Measurements from ENCODE around the gene PLLP. TPM values are rescaled to one million over a fixed set of nuclear protein-coding genes. Genes with fewer than 3 reads are reported as not detected.
A peak's percentile ranks its signal among the peaks of the same experiment; 100 is the strongest.

PLLP gene
- total and polyA plus RNA-seq, 9 of the 15 experiments (the other 6 are each of a cell fraction or from before 2014, with no cell fraction given), result 0.09 to 0.96 (median 0.27) TPM

- TF ChIP-seq CREB3 (tag; conservative IDR thresholded peaks at IDR 0.05; ENCODE audit: low read depth), result peak; percentile 60
- TF ChIP-seq ZNF133 (CRISPR knock-in tag; IDR thresholded peaks at IDR 0.05), result no peak
- TF ChIP-seq ZBTB11 (CRISPR knock-in tag; IDR thresholded peaks at IDR 0.05), result peak in 1 of 3 experiments; percentile 66; a peak in 1 of 6 replicates
- TF ChIP-seq TGIF2 (CRISPR knock-in tag; IDR thresholded peaks at IDR 0.05), result no peak
- TF ChIP-seq HEY1 (CRISPR knock-in tag; IDR thresholded peaks at IDR 0.05; ENCODE audit: borderline replicate concordance), result no peak
- no peak for TF ChIP-seq HDAC3 (IDR thresholded peaks at IDR 0.05; ENCODE audit: borderline replicate concordance, partially characterized antibody)
- no peak for TF ChIP-seq ZNF717 (CRISPR knock-in tag; IDR thresholded peaks at IDR 0.05)
- no peak for TF ChIP-seq MYBL2 (IDR thresholded peaks at IDR 0.05; ENCODE audit: low read depth)
- no peak for TF ChIP-seq MYBL2 (CRISPR knock-in tag; IDR thresholded peaks at IDR 0.05; ENCODE audit: borderline replicate concordance)
- TF ChIP-seq CREB1 (IDR thresholded peaks at IDR 0.05), result peak; percentile 43; the same call in 1 of the 2 replicates
- peak; percentile 60; the same call in 1 of the 2 replicates for TF ChIP-seq CREB1 (CRISPR knock-in tag; IDR thresholded peaks at IDR 0.05)
- no peak for TF ChIP-seq ZFP1 (CRISPR knock-in tag; IDR thresholded peaks at IDR 0.05)
- TF ChIP-seq SAP30 (IDR thresholded peaks at IDR 0.05; ENCODE audit: borderline replicate concordance, insufficient read depth, low read depth, low read length, poor library complexity, severe bottlenecking), result no peak
- TF ChIP-seq SREBF2 (CRISPR knock-in tag; IDR thresholded peaks at IDR 0.05), result no peak
- no peak for TF ChIP-seq DIDO1 (tag; IDR thresholded peaks at IDR 0.05; ENCODE audit: low read depth)
- no peak for TF ChIP-seq GABPB1 (CRISPR knock-in tag; IDR thresholded peaks at IDR 0.05)
- no peak for TF ChIP-seq RAD21 (CRISPR knock-in tag; conservative IDR thresholded peaks at IDR 0.05 in 1 of 2, IDR thresholded peaks at IDR 0.05 in 1 of 2)
- no peak for TF ChIP-seq BCL6 (CRISPR knock-in tag; IDR thresholded peaks at IDR 0.05)
- no peak for TF ChIP-seq GMEB1 (CRISPR knock-in tag; IDR thresholded peaks at IDR 0.05)
- no peak for TF ChIP-seq MIER1 (IDR thresholded peaks at IDR 0.05; ENCODE audit: low read depth)
- TF ChIP-seq JUNB (CRISPR knock-in tag; conservative IDR thresholded peaks at IDR 0.05), result no peak
These were observed 15.4 kb downstream of the PLLP start (continued) for GRCh38 chr16:57268804-57269800.

Measured in K562 (cell line).